NCI-H2196 treated with DMSO at 0.1 percent for 48 hours (cell line): ENCODE data around the gene KCNF1.

Source experiments
- DNase-seq: peaks from one replicate; lab custom pipeline; 2025; ENCODE audit not compliant: unreplicated experiment; lab: John Stamatoyannopoulos, UW

KCNF1 gene

DNA sequence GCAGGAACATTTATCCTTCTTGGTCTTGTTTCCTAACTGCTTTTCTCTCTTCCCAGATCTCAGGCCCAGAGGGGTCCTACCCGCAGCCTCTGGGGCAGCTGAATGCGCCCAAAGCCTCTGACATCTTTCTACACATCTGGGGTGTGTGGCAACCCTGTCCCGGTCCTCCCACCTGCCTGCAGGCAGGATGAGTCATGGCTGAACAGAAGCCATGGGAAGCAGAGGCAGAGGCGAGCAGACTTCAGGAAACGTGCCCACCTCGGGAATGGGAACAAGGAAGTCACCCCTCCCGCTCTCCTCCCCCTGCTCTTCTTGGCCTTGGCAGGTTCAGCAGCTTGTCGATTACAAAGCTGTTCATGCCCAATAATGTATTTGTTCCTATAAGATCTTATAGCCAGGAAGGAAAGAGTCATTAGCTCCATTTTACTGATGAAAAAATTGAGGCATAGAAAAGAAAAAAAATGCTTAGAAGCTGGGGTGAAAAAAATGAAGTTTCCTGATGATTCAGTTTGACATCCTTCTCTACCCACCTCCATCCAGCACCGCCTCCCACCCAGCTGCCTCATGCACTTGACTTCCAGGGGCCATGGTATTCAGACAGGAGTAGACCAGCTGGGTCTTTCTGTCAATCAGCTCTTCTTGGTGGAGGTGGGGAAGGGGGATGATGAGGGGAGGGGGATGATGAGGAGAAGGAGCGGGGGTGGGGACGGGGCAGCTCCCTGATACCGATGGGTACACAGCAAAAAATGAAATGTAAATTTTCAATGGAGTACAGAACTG lies 10.4 kb upstream of the KCNF1 start:
- no peak for DNase-seq

GRCh38 chr2:10903861-10904210 lies 7.9 kb upstream of the KCNF1 start:
- no peak for DNase-seq

DNA sequence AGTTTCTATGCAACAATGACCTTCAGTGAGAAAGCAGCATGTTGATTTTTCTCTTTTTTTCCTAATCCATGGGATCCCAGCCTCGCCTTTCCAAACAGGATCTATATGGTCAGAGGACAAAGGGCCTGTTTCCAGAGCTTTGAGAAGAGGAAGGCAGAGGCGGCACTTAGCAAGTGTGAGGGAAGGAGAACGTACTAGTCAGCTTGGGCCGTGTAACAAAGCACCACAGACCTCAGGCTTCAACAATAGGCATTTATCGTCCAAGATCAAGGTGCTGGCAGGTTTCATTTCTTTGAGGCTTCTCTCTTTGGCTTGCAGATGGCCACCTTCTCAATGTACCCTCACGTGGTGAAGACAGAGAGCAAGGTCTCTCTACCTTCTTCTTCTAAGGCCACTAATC lies 7.3 kb upstream of the KCNF1 start:
- no peak for DNase-seq

DNA sequence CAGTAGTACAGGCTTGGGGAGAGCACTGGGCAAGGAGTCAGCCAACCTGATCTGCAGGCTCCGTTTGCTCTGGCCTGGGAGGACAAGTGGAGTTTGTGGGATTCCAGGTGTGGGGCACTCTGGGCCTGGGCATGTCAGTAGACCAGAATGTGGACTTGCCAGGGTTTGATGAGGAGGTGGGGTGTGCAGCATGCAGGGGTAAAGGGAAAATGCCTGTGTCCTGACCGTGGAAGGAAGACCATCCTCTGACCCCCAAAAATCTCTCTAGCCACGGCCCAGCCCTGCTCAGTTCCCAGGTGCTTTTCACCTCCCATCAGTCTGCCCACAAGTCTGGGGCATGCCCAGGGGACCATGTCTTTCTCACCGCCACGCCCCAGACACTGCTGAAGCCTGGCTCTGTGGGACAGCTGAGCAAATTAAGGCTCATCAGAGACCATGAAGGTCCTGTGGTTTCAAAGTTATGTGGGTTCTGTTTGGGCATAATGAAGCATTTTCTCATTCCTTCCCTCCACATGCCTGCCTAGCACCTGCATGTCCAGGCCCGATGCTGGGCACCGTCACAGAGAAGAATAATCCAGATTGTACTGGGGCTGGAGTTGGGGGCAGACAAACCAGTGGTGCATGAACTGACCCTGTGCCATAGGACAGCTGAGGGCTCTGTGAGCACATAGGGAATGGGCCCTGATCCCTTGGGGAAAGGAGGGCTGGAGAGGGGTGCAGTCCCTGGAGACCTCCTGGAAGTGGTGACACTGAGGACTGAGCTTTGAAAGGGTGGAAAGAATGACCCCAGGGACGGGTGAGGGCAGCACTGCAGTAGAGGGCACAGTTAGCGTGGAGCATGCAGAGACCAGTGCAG lies 6.5 kb upstream of the KCNF1 start:
- DNase-seq = no peak

DNA sequence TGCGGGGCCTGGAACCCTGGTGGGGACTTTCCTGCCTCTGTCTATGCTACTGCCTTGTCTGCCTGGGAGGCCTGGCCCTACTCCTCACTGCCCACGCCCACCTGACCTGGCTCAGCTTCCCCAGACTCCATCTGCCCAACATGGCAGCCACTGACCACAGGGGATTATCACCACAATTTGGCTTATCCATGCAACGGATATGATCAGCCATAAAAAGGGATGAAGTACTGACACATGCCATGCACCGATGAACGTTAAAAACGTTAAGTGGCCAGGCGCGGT lies 5.9 kb upstream of the KCNF1 start:
- DNase-seq = no peak

- no peak for DNase-seq
Measured at GRCh38 chr2:10906926-10907625, 4.7 kb upstream of the KCNF1 start.

DNA sequence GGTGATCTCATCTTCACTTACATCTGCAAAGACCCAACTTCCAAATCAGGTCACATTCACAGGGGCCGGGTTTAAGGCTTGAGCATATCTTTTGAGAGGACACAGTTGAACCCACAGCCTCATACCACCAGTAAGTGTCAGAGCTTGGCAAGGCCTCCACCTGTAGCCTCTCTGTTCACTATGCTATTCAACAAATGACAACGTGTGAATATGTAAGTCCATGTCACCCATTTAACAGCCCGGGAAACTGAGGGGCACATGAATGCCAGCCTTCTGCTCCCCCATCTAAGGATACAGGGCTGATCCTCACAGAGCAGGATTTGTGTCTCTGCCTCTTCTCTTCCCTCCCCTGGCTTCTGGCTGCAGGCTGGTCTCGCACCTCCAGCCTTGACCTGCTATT lies 3.5 kb upstream of the KCNF1 start:
- DNase-seq = no peak

DNA sequence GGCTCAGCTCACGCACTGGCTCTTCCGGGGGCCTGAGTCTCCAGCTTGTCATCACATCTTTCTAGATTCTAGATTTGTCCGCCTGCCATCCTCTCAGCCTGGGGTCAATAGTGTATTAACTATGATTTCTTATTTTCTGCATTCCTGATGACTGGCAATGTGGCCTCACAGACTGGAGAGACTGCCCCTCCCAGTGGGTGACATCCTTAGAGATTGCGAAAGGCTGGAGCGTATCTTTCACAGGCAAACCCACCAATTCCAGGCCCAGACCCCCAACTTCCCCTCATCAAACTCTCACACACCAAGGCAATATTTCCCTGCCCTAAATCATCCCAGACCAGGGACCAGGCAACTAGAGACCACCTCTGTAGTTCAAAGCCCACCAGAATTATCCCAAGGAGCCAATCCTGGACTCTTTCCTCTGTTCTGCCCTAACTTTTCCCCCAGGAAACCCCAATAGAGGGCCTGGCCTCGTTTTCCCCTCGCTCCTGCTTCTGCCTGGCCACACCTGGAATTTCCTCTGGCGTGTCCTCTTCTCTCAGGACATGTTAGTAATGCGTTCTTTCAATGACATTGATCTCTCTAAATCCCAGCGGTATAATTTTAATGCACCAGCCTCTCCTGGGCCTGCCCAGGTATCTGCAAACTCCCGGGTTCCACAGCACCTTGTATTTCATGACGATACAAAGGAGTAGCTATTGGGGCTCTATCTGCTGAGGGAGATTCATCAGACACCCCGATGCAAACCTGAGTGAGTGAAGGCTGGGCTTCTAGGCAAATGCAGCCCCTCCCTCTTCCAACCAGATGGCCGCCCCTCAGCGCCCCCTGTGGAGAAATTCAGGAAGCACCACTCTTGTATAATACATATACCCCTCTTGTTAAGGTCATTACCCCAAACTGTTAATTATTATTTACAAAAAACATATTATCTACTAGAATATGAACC lies 2.4 kb upstream of the KCNF1 start:
- DNase-seq = no peak

DNA sequence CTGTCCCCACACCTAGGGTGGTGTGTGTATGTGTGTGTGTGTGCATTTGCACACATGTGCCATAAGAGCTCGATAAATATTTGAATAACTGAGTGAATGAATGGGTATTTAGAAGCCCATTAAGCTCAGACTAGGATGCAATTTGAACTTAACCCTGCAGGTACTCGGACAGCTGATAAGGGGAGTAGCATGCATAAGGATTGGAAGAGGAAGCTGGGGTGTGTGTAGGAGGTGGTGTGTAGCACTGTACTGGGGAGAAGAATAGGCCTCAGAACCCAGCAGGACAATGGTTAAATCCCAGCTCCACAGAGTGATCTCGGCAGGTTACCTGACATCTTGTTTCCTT lies 1.8 kb upstream of the KCNF1 start:
- no peak for DNase-seq

- DNase-seq = no peak
Measured at GRCh38 chr2:10910625-10911024, 1.1 kb upstream of the KCNF1 start.

DNA sequence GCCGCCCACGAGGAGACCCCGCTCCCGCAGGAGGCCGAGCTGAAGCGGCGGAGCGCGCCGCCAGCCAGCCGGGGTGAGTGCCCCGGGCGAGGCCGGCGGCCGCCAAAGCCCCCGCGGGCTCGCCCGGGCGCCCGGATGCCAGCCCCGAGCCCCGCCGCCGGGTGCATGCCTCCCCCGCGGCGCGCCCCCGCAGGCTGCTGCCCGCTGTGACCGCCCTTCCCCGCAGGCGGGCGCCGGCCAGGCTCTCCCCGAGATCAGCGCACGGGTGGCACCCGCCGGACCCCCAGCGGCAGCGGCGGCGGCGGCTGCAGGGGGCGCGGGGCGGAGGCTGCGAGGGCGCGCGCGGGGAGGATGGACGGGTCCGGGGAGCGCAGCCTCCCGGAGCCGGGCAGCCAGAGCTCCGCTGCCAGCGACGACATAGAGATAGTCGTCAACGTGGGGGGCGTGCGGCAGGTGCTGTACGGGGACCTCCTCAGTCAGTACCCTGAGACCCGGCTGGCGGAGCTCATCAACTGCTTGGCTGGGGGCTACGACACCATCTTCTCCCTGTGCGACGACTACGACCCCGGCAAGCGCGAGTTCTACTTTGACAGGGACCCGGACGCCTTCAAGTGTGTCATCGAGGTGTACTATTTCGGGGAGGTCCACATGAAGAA lies 470 bp downstream of the KCNF1 start:
- no peak for DNase-seq

GRCh38 chr2:10912796-10913455 lies 1.2 kb downstream of the KCNF1 start:
- no peak for DNase-seq

- no peak for DNase-seq
Measured at GRCh38 chr2:10913501-10914271, 2.0 kb downstream of the KCNF1 start.

DNA sequence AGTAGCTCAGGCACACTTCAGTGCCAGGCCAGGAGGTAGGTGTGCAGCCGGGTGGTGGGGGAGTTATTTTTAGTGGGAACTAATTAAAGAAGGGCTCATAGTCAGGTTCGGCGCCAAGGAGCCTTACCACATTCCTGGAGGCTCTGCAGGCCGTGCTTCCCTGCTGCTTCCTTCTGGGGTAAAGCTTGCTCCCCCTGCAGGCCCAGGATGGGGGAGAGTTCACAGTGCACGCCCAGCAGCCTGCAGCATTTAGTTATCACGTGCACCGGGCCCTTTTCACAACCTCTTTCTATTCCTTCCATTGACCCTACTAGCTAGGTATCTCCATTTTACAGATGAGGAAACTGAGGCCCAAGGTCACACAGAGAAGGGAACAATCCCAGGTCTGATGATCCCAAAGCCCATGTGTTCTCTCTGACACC lies 2.5 kb downstream of the KCNF1 start:
- no peak for DNase-seq

DNA sequence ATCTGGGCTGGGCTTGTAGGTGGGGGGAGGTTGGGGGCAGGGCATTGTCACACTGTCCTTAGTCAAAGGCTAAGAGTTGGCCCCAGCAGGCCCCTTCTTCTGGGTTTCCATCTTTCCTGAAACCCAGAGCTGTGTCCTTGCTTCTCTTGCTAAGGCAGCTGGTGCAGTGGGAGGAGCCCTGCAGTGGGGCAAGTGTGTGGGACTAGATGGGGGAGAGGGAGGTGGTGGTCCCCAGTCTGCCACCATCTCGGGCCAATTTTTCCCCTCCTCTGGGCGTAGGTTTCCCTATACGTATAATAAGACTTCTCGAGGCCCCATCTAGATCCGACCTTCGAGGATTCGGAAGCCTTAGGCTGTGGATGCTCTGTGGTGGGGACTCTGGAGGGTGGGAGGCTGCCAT lies 3.5 kb downstream of the KCNF1 start:
- DNase-seq = no peak

- no peak for DNase-seq
Measured at GRCh38 chr2:10915731-10916276, 4.1 kb downstream of the KCNF1 start.

GRCh38 chr2:10916953-10917352 lies 5.2 kb downstream of the KCNF1 start:
- no peak for DNase-seq

DNA sequence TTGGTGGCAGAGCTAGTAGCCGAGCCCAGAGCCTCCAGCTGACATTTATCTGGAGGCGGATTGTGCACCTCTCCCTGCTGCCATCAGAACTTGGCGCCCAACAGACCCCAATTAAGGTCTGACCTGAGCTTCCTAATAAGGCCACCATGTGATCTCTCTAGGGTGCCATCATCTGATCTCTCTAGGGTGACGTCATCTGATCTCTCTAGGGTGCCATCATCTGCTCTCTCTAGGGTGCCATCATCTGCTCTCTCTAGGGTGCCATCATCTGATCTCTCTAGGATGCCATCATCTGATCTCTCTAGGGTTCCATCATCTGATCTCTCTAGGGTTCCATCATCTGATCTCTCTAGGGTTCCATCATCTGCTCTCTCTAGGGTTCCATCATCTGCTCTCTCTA lies 6.2 kb downstream of the KCNF1 start:
- no peak for DNase-seq
